GM19463 (cell line): ENCODE data around the gene NEAT1.

Experiments
- ATAC-seq: cut with Tn5 transposase; IDR thresholded peaks from one replicate; pipeline ENCODE4 v1.9.1; 2021; ENCODE audit warnings: mild to moderate bottlenecking, moderate library complexity; ENCODE audit not compliant: unreplicated experiment

The NEAT1 gene

GRCh38 chr11:65389294-65389980 is 33.2 kb upstream of the NEAT1 start:
- ATAC-seq: no peak

- no peak for ATAC-seq
These were observed 32.3 kb upstream of the NEAT1 start for GRCh38 chr11:65390099-65390941.

GRCh38 chr11:65390996-65391395 is 31.6 kb upstream of the NEAT1 start:
- ATAC-seq: no peak

GRCh38 chr11:65392186-65392829 is 30.3 kb upstream of the NEAT1 start:
- no peak for ATAC-seq

GRCh38 chr11:65392899-65393298 is 29.7 kb upstream of the NEAT1 start:
- no peak for ATAC-seq

- no peak for ATAC-seq
These were observed 29.0 kb upstream of the NEAT1 start for GRCh38 chr11:65393513-65394079.

GRCh38 chr11:65394125-65394536 is 28.5 kb upstream of the NEAT1 start:
- no peak for ATAC-seq

GRCh38 chr11:65395961-65396530 is 26.6 kb upstream of the NEAT1 start:
- no peak for ATAC-seq

GRCh38 chr11:65396769-65397745 is 25.5 kb upstream of the NEAT1 start:
- no peak for ATAC-seq

GRCh38 chr11:65398362-65398910 is 24.2 kb upstream of the NEAT1 start:
- no peak for ATAC-seq

- no peak for ATAC-seq
These were observed 23.3 kb upstream of the NEAT1 start for GRCh38 chr11:65399249-65399648.

GRCh38 chr11:65399845-65400244 is 22.8 kb upstream of the NEAT1 start:
- no peak for ATAC-seq

- ATAC-seq: no peak
These were observed 22.1 kb upstream of the NEAT1 start for GRCh38 chr11:65400307-65401072.

GRCh38 chr11:65401073-65401802 is 21.4 kb upstream of the NEAT1 start:
- no peak for ATAC-seq

- no peak for ATAC-seq
These were observed 20.8 kb upstream of the NEAT1 start for GRCh38 chr11:65401803-65402248.

GRCh38 chr11:65402790-65403189 is 19.8 kb upstream of the NEAT1 start:
- ATAC-seq: no peak

- no peak for ATAC-seq
These were observed 18.9 kb upstream of the NEAT1 start for GRCh38 chr11:65403607-65404121.

- no peak for ATAC-seq
These were observed 18.4 kb upstream of the NEAT1 start for GRCh38 chr11:65404210-65404609.
